ENCODE data around the gene RBL1. TPM values are rescaled to one million over a fixed set of nuclear protein-coding genes. Genes with fewer than 3 reads are reported as not detected.
"Not testable (repeated sequence)": the region's sequence is repeated elsewhere in the genome, so short reads cannot be mapped to it uniquely, and the experiment has no call there.

The RBL1 gene
- total RNA-seq, 3 donors from 2014 or later: 4.6 to 10.8 (median 10.4) TPM

DNA sequence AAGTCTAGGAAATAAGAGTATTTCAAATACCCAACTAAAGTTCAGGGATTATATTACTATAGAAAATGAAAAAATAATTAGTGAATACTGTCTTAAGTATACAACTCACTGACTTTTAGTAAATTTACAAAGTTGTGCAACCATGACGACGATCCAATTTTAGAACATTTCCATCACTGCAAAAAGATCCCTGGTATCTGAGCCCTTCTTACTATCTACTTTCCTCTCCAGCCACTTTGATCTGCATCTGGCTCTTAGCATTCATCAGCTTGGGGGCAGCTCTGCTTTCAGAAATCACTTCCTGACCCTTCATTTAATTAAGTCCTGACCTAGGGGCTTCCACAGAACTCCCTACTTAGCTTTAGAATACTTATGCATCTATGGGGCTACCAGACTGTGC is 38.2 kb upstream of the RBL1 start:
- Histone ChIP-seq H3K9me3 (no peaks in the 10 kb centered on the region), H3K27ac (no peak overlapping the region), H3K4me3 (no peak overlapping the region), H3K4me1 (no peaks in the 10 kb centered on the region), H3K36me3 (no peaks in the 10 kb centered on the region), H3K27me3 (no peaks in the 10 kb centered on the region)
- intact Hi-C loops (cut with DNase I; ENCODE audit: low total_unique reads): no loop called here
- TF ChIP-seq POLR2AphosphoS5 (IDR thresholded peaks at IDR 0.05): no peak
- no peak for TF ChIP-seq POLR2A (IDR thresholded peaks at IDR 0.05)
- no peak for TF ChIP-seq CTCF (IDR thresholded peaks at IDR 0.05)
- DNase-seq (ENCODE audit: low spot score in 2 of 2): no peak

DNA sequence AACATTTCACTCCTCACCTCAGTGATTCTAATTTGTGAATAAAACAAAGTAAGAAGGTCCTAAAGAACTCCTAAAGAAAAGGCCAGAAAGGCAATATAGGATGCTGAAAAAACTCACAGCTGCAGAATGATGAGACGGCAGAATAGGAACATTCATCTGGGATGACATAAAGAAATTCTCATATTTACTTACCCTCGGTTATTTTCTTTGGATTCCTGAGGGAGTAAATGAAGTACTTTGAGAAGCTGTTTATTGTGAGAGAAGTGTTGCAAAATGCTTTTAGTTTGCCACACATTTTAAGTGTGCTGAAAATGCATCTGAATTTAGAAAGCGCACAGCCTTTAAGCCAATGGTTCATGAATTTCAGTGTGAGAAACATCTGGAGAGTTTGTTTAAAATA is 35.7 kb upstream of the RBL1 start:
- Histone ChIP-seq H3K4me1 (no peaks in the 10 kb centered on the region), H3K9me3 (no peaks in the 10 kb centered on the region), H3K27me3 (no peaks in the 10 kb centered on the region), H3K27ac (no peak overlapping the region), H3K36me3 (no peaks in the 10 kb centered on the region), H3K4me3 (no peak overlapping the region)
- DNase-seq (ENCODE audit: low spot score in 2 of 2): no peak
- no peak for TF ChIP-seq CTCF (IDR thresholded peaks at IDR 0.05)
- TF ChIP-seq POLR2AphosphoS5 (IDR thresholded peaks at IDR 0.05): no peak
- no peak for TF ChIP-seq POLR2A (IDR thresholded peaks at IDR 0.05)
- intact Hi-C loops (cut with DNase I; ENCODE audit: low total_unique reads): no loop called here

DNA sequence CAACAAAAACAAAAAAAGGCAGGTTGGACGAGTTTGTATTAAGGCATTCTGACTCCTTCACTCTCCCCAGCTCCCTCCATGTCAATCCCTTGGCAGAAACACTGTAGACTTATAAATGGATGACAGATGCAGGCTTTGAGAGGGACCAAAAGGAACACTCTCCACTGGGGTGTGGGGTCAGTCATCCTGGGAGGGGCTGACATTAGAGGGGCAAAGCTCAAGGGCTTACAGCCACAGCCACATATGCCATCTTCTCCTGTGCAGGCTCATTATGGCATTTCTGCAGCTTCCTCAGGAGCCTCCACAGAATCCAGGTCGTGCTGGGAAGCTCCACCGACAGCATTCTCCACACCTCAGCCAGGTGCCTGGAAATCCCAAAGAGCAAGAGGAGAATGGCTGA is 33.0 kb upstream of the RBL1 start:
- Histone ChIP-seq H3K27me3 (no peaks in the 10 kb centered on the region), H3K36me3 (no peaks in the 10 kb centered on the region), H3K4me1 (no peaks in the 10 kb centered on the region), H3K27ac (no peak overlapping the region), H3K9me3 (no peaks in the 10 kb centered on the region), H3K4me3 (no peak overlapping the region)
- DNase-seq (ENCODE audit: low spot score in 2 of 2): no peak
- intact Hi-C loops (cut with DNase I; ENCODE audit: low total_unique reads): no loop called here
- no peak for TF ChIP-seq POLR2A (IDR thresholded peaks at IDR 0.05)
- TF ChIP-seq POLR2AphosphoS5 (IDR thresholded peaks at IDR 0.05): no peak
- no peak for TF ChIP-seq CTCF (IDR thresholded peaks at IDR 0.05)

GRCh38 chr20:37126290-37126689 is 30.5 kb upstream of the RBL1 start:
- H3K4me1 ChIP-seq; H3K27me3 ChIP-seq; H3K36me3 ChIP-seq; H3K4me3 ChIP-seq; H3K27ac ChIP-seq; intact Hi-C loops (cut with DNase I; ENCODE audit: low total_unique reads); DNase-seq (ENCODE audit: low spot score in 2 of 2); H3K9me3 ChIP-seq: not testable (repeated sequence)

GRCh38 chr20:37123441-37123840 is 27.6 kb upstream of the RBL1 start:
- Histone ChIP-seq H3K9me3 (no peaks in the 10 kb centered on the region), H3K4me1 (no peaks in the 10 kb centered on the region), H3K4me3 (no peak overlapping the region), H3K27me3 (no peaks in the 10 kb centered on the region), H3K27ac (no peak overlapping the region), H3K36me3 (no peaks in the 10 kb centered on the region)
- no peak for DNase-seq (ENCODE audit: low spot score in 2 of 2)
- intact Hi-C loops (cut with DNase I; ENCODE audit: low total_unique reads): no loop called here
- no peak for TF ChIP-seq POLR2AphosphoS5 (IDR thresholded peaks at IDR 0.05)
- TF ChIP-seq CTCF (IDR thresholded peaks at IDR 0.05): no peak
- no peak for TF ChIP-seq POLR2A (IDR thresholded peaks at IDR 0.05)

DNA sequence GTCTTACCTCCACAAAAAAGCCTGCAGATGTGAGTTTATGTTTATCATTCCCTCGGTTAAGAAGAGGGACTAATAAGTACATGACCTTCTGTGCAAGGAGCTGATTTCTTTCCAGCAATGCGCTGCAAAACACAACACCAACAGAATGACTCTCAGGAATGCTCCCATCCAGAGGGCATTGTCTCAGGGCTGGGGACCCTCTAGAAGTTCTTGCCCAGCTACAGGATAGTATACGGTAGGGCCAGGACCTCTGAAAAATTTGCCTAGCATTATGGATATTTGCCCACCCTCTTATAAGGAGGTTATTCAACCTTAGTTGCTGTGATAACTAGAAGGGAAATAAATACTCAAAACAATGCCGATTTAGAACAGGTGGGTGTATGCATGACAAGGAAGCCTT is 24.7 kb upstream of the RBL1 start:
- no peaks in the 10 kb centered on the region for H3K4me1 ChIP-seq
- H3K27me3 ChIP-seq: no peaks in the 10 kb centered on the region
- no peak overlapping the region for H3K4me3 ChIP-seq
- TF ChIP-seq CTCF (IDR thresholded peaks at IDR 0.05) (no peak), POLR2A (IDR thresholded peaks at IDR 0.05) (no peak), POLR2AphosphoS5 (IDR thresholded peaks at IDR 0.05) (no peak)
- no peaks in the 10 kb centered on the region for H3K36me3 ChIP-seq
- DNase-seq (ENCODE audit: low spot score in 2 of 2): no peak
- intact Hi-C loops (cut with DNase I; ENCODE audit: low total_unique reads): no loop called here
- H3K27ac ChIP-seq: no peak overlapping the region
- no peaks in the 10 kb centered on the region for H3K9me3 ChIP-seq

All from breast epithelium (tissue), 4 donors.